NB4 (cell line): ENCODE results near the gene ANXA4.

Source experiments
- DNase-seq: peaks from one replicate; pipeline ENCODE4 v3.0.0; 2010; ENCODE audit warnings: low read depth
- H3K4me3 ChIP-seq: one replicate; pipeline ENCODE4 v1.5.1; 2011; ENCODE audit warnings: mild to moderate bottlenecking, low read depth, low read length, moderate library complexity
- MYC ChIP-seq: IDR thresholded peaks from 2 replicates; pipeline ENCODE4 v1.6.1; 2011; ENCODE audit warnings: low read depth, low read length
- POLR2A ChIP-seq: IDR thresholded peaks from 2 replicates; pipeline ENCODE4 v1.6.1; 2011; ENCODE audit warnings: mild to moderate bottlenecking; ENCODE audit not compliant: insufficient read length; ENCODE audit errors: extremely low read depth
- TF ChIP-seq, protein P1 (sequence below): IDR thresholded peaks from 2 replicates; pipeline ENCODE4 v1.6.1; 2011; ENCODE audit warnings: low read depth, low read length
- TF ChIP-seq, protein P2 (sequence below): IDR thresholded peaks from one replicate; pipeline ENCODE4 v1.5.1; 2012; ENCODE audit warnings: low read depth, low read length

Gene ANXA4

DNA sequence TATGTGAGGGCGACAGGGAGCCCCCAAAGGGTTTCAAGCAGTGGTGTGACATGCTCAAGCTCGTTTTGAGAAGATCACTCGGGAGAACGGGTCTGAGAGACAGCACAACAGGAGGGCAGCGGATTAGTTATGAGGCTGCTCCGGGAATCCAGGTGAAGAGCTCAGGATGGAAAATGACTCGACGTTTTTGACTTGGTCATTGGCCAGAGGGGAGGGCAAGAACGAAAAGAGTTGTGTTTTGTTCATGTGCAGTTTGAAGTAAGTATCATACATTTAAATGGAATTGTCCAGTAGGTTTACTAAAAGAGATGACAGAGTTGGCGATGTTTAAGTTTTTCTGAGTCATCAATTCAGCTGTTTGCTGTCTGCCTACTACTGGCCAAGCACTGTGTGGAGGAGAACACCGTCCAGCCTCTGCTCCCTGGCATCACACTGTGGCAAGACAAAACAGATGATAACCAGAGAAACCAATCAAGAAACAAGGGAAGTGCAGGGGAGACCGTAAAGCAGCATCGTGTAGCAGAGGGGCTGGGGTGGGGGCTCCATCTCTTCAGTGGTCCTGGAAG is 25.3 kb upstream of the ANXA4 start:
- DNase-seq = no peak
- H3K4me3 ChIP-seq = no peak overlapping the region
- TF ChIP-seq, protein P1, sequence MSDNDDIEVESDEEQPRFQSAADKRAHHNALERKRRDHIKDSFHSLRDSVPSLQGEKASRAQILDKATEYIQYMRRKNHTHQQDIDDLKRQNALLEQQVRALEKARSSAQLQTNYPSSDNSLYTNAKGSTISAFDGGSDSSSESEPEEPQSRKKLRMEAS = no peak
- no peak for TF ChIP-seq POLR2A
- no peak for TF ChIP-seq MYC
- TF ChIP-seq, protein P2, sequence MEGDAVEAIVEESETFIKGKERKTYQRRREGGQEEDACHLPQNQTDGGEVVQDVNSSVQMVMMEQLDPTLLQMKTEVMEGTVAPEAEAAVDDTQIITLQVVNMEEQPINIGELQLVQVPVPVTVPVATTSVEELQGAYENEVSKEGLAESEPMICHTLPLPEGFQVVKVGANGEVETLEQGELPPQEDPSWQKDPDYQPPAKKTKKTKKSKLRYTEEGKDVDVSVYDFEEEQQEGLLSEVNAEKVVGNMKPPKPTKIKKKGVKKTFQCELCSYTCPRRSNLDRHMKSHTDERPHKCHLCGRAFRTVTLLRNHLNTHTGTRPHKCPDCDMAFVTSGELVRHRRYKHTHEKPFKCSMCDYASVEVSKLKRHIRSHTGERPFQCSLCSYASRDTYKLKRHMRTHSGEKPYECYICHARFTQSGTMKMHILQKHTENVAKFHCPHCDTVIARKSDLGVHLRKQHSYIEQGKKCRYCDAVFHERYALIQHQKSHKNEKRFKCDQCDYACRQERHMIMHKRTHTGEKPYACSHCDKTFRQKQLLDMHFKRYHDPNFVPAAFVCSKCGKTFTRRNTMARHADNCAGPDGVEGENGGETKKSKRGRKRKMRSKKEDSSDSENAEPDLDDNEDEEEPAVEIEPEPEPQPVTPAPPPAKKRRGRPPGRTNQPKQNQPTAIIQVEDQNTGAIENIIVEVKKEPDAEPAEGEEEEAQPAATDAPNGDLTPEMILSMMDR = no peak

DNA sequence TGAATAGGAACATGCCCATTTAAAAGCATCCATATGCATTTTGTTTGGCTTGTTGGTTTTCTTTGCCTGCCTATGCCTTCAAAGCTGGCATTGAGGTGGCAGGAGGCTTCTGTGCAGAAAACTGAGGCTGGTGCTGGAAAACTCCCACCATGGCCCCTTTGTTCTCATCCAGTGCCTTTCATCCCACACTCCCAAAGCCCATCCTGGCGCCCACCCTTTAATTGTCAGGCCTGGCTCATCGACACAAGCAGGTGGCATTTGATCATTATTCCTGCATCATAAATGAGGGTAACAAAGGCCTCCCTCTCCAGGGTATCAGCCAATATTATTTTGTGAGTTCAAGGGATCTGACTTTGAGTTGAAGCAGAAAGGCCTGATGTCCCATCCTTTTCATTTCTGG is 24.7 kb upstream of the ANXA4 start:
- no peak for DNase-seq
- H3K4me3 ChIP-seq = no peak overlapping the region
- TF ChIP-seq MYC (no peak), POLR2A (no peak)
- TF ChIP-seq, protein P1 = no peak
- TF ChIP-seq, protein P2 = no peak

DNA sequence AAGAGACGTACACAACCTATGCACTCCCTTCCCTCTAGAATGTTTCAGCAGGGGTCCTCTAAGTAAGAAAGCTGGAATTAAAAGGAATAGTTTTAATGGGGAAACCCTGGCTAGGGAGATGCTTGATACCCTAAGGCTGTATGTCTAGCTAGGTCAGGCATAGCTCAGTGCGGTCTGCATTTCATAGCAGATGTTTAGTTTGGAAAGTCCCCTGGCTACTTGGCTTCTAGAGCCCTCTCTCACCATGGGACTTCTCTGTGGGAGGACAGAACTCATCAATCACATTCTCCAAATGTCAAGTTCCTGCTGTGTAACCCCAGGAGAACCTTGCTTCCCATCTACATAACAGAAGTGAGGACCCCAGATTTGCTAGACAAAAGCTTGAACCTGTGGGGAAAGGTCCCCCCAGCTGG is 24.1 kb upstream of the ANXA4 start:
- TF ChIP-seq, protein P2 = no peak
- TF ChIP-seq, protein P1 = no peak
- TF ChIP-seq POLR2A (no peak), MYC (no peak)

DNA sequence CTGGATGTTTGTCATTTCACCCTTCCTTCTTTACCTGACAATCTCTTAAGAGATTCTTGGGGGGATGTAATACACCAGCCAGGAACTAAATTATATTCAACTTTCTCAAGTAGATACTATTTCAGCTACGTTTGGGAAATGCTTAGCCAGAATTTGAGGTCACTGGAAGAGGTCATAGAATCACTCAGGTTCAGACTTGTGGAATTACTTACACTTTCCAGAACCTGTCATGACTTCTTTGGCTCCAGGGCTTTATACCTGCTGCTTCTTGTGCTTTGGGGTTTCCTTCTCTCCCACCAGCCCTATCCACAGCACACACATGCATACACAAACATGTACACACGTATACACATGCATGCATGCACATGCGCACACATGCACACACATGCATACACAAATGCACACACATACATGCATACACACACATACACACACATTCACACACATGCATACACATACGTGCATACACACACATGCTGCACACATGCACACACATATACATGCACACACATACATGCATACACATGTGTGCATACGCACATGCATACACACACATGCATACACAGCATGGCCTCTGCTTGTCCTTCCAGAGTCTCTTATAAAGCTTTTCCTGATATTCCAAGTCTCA is 23.5 kb upstream of the ANXA4 start:
- no peak for DNase-seq
- H3K4me3 ChIP-seq = no peak overlapping the region
- TF ChIP-seq, protein P1 = no peak

More for the DNA sequence above, 24.1 kb upstream of the ANXA4 start:
- no peak overlapping the region for H3K4me3 ChIP-seq
- DNase-seq = no peak

DNA sequence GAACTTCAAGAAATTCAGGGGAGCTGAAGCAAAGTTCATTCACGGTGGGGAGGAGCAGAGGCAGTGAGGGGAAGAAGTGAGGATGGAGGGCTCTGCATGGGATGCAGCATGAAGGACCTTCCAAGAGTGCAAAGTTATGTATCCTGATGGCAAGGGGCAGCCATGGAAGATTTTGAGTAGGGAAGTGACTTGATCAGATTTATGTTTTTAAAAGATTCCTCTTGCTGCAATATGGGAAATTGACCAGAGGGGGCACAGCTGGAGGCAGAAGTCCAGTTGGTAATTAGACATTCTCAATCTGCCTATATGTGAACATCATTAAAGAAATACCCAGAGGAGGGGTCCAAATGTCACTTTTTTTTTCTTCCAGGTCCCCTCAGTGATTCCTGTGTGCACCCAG is 21.5 kb upstream of the ANXA4 start:
- no peak for TF ChIP-seq POLR2A
- TF ChIP-seq, protein P2 = peak; percentile 32
- TF ChIP-seq, protein P1 = no peak
- no peak overlapping the region for H3K4me3 ChIP-seq
- DNase-seq = no peak

DNA sequence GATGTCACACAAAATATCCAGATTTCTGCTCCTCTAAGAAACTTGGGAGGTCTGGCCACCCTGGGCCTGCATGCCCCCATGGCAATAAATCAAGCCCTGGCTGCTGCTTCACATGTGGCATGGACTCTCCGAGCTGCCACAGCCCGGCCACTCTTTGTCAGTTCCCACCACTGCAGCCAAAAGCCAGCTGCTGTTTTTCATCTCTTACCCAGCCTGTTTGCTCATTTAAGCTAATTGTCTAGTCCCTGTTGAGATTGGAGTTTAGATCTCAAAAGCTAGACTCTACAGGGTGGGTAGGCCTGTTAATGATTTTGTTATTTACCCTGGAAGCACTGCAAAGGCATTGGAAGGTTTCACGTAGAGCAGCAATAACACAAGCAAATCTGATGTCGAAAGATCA is 20.9 kb upstream of the ANXA4 start:
- H3K4me3 ChIP-seq = no peak overlapping the region
- TF ChIP-seq, protein P1 = no peak
- no peak for TF ChIP-seq MYC
- no peak for TF ChIP-seq POLR2A
- TF ChIP-seq, protein P2 = no peak
- no peak for DNase-seq
